Endothelial cell of umbilical vein (primary cell): ENCODE data around the gene PSMB5. TPM values are rescaled to one million over a fixed set of nuclear protein-coding genes. Genes with fewer than 3 reads are reported as not detected.

Source experiments
- BruUV-seq: library from RNA; stranded (reverse); fragments of 400-500 nt; replicated peaks from 2 replicates; lab custom pipeline; 2021; lab: Mats Ljungman, UMichigan
- CTCF ChIA-PET: fragments of 300-600, 350-600 bp; sonication (Branson Sonifier 250); formaldehyde crosslinking; loops from one replicate; lab custom pipeline; 2021; ENCODE audit warnings: antibody characterized with exemption, inconsistent platforms; lab: Charles Lee
- POLR2A ChIA-PET: fragments of 300-600, 350-600 bp; sonication (Branson Sonifier 250); formaldehyde crosslinking; loops from one replicate; lab custom pipeline; 2021; ENCODE audit warnings: antibody characterized with exemption, inconsistent platforms; lab: Charles Lee
- DNase-seq: peaks from one replicate; pipeline ENCODE4 v3.0.0-alpha.2; 2011; ENCODE audit warnings: low read depth, low spot score
- FAIRE-seq: peaks from 2 replicates; lab custom pipeline; 2011; peaks lifted over from hg19 to GRCh38; lab: Jason Lieb, UNC
- H2AFZ ChIP-seq: 2 replicates; pipeline ENCODE4 v1.6.0; 2012; ENCODE audit warnings: low read depth, low read length, control low read depth, inconsistent platforms
- H3K27ac ChIP-seq: 2 replicates; pipeline ENCODE4 v1.5.1; 2011; ENCODE audit warnings: low read depth, mild to moderate bottlenecking, control low read depth, low read length, moderate library complexity; ENCODE audit not compliant: insufficient read depth
- H3K27me3 ChIP-seq, 2 experiments: 2 replicates each; pipeline versions ENCODE4 v1.6.0 to v1.6.1; 2011; ENCODE audit warnings: low read length in 2 of 2, mixed read lengths in 1 of 2; ENCODE audit not compliant: control insufficient read depth in 2 of 2, insufficient read depth in 2 of 2
- H3K36me3 ChIP-seq, 2 experiments: 2 replicates in 1 of 2; 3 replicates in 1 of 2; pipeline ENCODE4 v1.5.1; 2011; ENCODE audit warnings: low read length in 2 of 2, mild to moderate bottlenecking in 1 of 2, moderate library complexity in 1 of 2; ENCODE audit not compliant: control insufficient read depth in 2 of 2, insufficient read depth in 2 of 2; ENCODE audit errors: extremely low read depth in 1 of 2
- H3K4me1 ChIP-seq: 3 replicates; pipeline ENCODE4 v1.5.1; 2011; ENCODE audit warnings: mild to moderate bottlenecking, low read length; ENCODE audit not compliant: control insufficient read depth, insufficient read depth; ENCODE audit errors: extremely low read depth
- H3K4me2 ChIP-seq: 2 replicates; pipeline ENCODE4 v1.6.1; 2011; ENCODE audit warnings: low read length, control low read depth, mixed read lengths; ENCODE audit not compliant: insufficient read depth
- H3K4me3 ChIP-seq, 3 experiments: fragments of 200-600 bp in 1 of 3; sonication (generic), shearing (Covaris generic) in 1 of 3; replicated peaks in 1 of 3; 2 replicates each; pipeline ENCODE4 v1.5.1; 2011 to 2016; ENCODE audit warnings: control low read depth in 3 of 3, low read length in 3 of 3, mild to moderate bottlenecking in 2 of 3, inconsistent platforms in 1 of 3, low read depth in 1 of 3, moderate library complexity in 1 of 3; ENCODE audit not compliant: insufficient read depth in 1 of 3
- H3K79me2 ChIP-seq: 2 replicates; pipeline ENCODE4 v1.6.0; 2012; ENCODE audit warnings: low read length, inconsistent platforms; ENCODE audit not compliant: control insufficient read depth, insufficient read depth
- H3K9ac ChIP-seq: replicated peaks from 2 replicates; pipeline ENCODE3; 2011; ENCODE audit warnings: low read length, control low read depth; ENCODE audit not compliant: insufficient read depth; ENCODE audit errors: extremely low read depth
- H3K9me1 ChIP-seq: replicated peaks from 3 replicates; pipeline ENCODE4 v1.6.0; 2011; ENCODE audit warnings: mild to moderate bottlenecking, low read length; ENCODE audit not compliant: control insufficient read depth, insufficient read depth; ENCODE audit errors: extremely low read depth
- H3K9me3 ChIP-seq: replicated peaks from 2 replicates; pipeline ENCODE4 v1.5.1; 2012; ENCODE audit warnings: low read length, inconsistent platforms; ENCODE audit not compliant: control insufficient read depth, insufficient read depth
- H4K20me1 ChIP-seq: replicated peaks from 2 replicates; pipeline ENCODE3; 2011; ENCODE audit warnings: mild to moderate bottlenecking, low read length; ENCODE audit not compliant: control insufficient read depth, insufficient read depth; ENCODE audit errors: extremely low read depth
- EZH2 ChIP-seq: IDR thresholded peaks from 2 replicates; pipeline ENCODE4 v1.6.1; 2012; ENCODE audit warnings: borderline replicate concordance, low read depth, mild to moderate bottlenecking, moderate library complexity, low read length, inconsistent platforms; ENCODE audit not compliant: severe bottlenecking
- FOS ChIP-seq: IDR thresholded peaks from 2 replicates; pipeline ENCODE4 v1.6.1; 2011; ENCODE audit warnings: mild to moderate bottlenecking, low read length, moderate library complexity, borderline replicate concordance; ENCODE audit not compliant: insufficient read depth
- GATA2 ChIP-seq: IDR thresholded peaks from 2 replicates; pipeline ENCODE4 v1.7.0; 2011; ENCODE audit warnings: low read depth, mild to moderate bottlenecking, moderate library complexity, mixed read lengths, low read length; ENCODE audit not compliant: insufficient read length, insufficient read depth
- JUN ChIP-seq: IDR thresholded peaks from 2 replicates; pipeline ENCODE4 v1.6.1; 2011; ENCODE audit warnings: borderline replicate concordance, low read depth; ENCODE audit not compliant: insufficient read length, insufficient read depth
- MYC ChIP-seq: IDR thresholded peaks from one replicate; pipeline ENCODE4 v1.6.1; 2011; ENCODE audit warnings: mild to moderate bottlenecking, low read depth, low read length
- POLR2A ChIP-seq: IDR thresholded peaks from 2 replicates; pipeline ENCODE4 v1.6.1; 2012; ENCODE audit warnings: low read depth, mild to moderate bottlenecking, control low read depth, low read length
- POLR2AphosphoS5 ChIP-seq: IDR thresholded peaks from 2 replicates; pipeline ENCODE4 v1.6.1; 2012; ENCODE audit warnings: low read depth, mild to moderate bottlenecking, control low read depth, low read length, moderate library complexity; ENCODE audit not compliant: insufficient read depth
- dilution Hi-C: fragments of 300-500 bp; cut with MboI; formaldehyde crosslinking; loops from one replicate; pipeline ENCODE4 v1.15.0; 2019; ENCODE audit warnings: low sequenced_read_pairs; ENCODE audit not compliant: extremely low pct_ligation_motif_present
- intact Hi-C: fragments of 100-400 bp; cut with micrococcal nuclease; formaldehyde crosslinking; loops from one replicate; pipeline ENCODE4 v1.10.0; 2022
- polyA plus RNA-seq, 4 experiments: library from polyadenylated mRNA; depleted of rRNA in 3 of 4; stranded (reverse) in 3 of 4; unstranded in 1 of 4; fragments of >200 nt; gene quantifications; 2 replicates each; pipeline versions ENCODE4 v1.2.1 to v1.2.3, GENCODE V29; 2011 to 2012; ENCODE audit warnings: missing spikeins in 1 of 4
- total RNA-seq: library from RNA; stranded (reverse); gene quantifications from 2 replicates; pipeline ENCODE4 v1.2.3, GENCODE V29; 2021
- TF ChIP-seq, protein P1 (sequence below): IDR thresholded peaks from 2 replicates; pipeline ENCODE4 v1.6.1; 2011; ENCODE audit not compliant: insufficient read depth, insufficient read length
- TF ChIP-seq, protein P2 (sequence below), 2 donors: IDR thresholded peaks; 1 replicate in 1 of 2; 2 replicates in 1 of 2; pipeline ENCODE4 v1.5.1; 2011; ENCODE audit warnings: low read length in 2 of 2, mild to moderate bottlenecking in 2 of 2, moderate library complexity in 2 of 2, control low read depth in 1 of 2, inconsistent platforms in 1 of 2, low read depth in 1 of 2; ENCODE audit not compliant: insufficient read depth in 1 of 2; ENCODE audit errors: extremely low read depth in 1 of 2

Gene PSMB5
- total and polyA plus RNA-seq, 2 donors (not counting 3 experiments of a cell fraction or from before 2014, with no cell fraction given): 236 to 464 TPM

DNA sequence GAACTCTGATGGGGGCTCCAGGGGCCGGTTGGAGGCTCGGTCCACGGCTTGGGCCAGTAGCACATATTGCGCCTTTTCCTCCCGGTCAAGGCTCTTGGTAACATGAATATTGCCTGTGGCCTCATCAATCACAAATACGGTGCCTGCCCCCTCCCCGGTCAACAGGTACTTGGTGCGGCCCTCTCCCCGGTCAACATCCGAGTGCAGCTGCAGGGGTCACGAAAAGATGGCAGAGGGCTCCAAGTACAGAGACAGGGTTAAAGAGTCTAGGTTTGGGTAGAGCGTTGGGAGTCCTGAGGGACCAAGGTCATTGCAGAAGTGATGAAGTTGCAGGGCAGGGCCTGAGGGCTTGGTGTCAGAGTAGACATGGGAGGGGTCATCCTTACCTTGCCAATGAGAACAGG, 20.4 kb upstream of the PSMB5 start:
- Histone ChIP-seq H3K9me1 (no peaks in the 10 kb centered on the region), H3K4me2 (no peak overlapping the region)
- intact Hi-C loops: loop anchor here (5.0 to 10.0 kb wide), 2 partner anchors 128 to 230 kb away; partner anchors contain the start of genes MRPL52 and PRMT5

More for the DNA sequence above, 20.4 kb upstream of the PSMB5 start:
- no peak overlapping the region for H2AFZ ChIP-seq
- H3K27ac ChIP-seq: no peak overlapping the region
- no peak for TF ChIP-seq EZH2
- no peak for TF ChIP-seq POLR2A
- no peak for TF ChIP-seq JUN
- no peak for TF ChIP-seq GATA2
- TF ChIP-seq MYC: no peak
- TF ChIP-seq, protein P1, sequence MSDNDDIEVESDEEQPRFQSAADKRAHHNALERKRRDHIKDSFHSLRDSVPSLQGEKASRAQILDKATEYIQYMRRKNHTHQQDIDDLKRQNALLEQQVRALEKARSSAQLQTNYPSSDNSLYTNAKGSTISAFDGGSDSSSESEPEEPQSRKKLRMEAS: no peak
- no peak for TF ChIP-seq FOS
- TF ChIP-seq POLR2AphosphoS5: no peak
- TF ChIP-seq, protein P2, sequence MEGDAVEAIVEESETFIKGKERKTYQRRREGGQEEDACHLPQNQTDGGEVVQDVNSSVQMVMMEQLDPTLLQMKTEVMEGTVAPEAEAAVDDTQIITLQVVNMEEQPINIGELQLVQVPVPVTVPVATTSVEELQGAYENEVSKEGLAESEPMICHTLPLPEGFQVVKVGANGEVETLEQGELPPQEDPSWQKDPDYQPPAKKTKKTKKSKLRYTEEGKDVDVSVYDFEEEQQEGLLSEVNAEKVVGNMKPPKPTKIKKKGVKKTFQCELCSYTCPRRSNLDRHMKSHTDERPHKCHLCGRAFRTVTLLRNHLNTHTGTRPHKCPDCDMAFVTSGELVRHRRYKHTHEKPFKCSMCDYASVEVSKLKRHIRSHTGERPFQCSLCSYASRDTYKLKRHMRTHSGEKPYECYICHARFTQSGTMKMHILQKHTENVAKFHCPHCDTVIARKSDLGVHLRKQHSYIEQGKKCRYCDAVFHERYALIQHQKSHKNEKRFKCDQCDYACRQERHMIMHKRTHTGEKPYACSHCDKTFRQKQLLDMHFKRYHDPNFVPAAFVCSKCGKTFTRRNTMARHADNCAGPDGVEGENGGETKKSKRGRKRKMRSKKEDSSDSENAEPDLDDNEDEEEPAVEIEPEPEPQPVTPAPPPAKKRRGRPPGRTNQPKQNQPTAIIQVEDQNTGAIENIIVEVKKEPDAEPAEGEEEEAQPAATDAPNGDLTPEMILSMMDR (IDR thresholded peaks at IDR 0.05; ENCODE audit: extremely low read depth in 1 of 2, insufficient read depth in 1 of 2, low read depth in 1 of 2, low read length in 2 of 2): no peak
- FAIRE-seq: no peak
- H3K4me3 ChIP-seq: no peak overlapping the region
- CTCF ChIA-PET: interaction anchor here (0.9 to 13.4 kb wide), 7 partner anchors 8 to 82 kb away, joined by 3 to 1071 read pairs (median 4); partner anchors contain the start of gene AJUBA
- peaks cover 12% of the 10 kb centered on the region for H3K4me1 ChIP-seq
- H3K27me3 ChIP-seq: no peaks in the 10 kb centered on the region
- no peaks in the 10 kb centered on the region for H3K79me2 ChIP-seq
- no peaks in the 10 kb centered on the region for H4K20me1 ChIP-seq
- no peak overlapping the region for H3K9ac ChIP-seq
- dilution Hi-C loops: no loop called here
- no peak for DNase-seq
- peaks cover 6 to 20% of the 10 kb centered on the region in 2 experiments for H3K36me3 ChIP-seq
- H3K9me3 ChIP-seq: no peaks in the 10 kb centered on the region
- no TSS peak for BruUV-seq
- POLR2A ChIA-PET: interaction anchor here (1.1 to 1.8 kb wide), 2 partner anchors 9 to 69 kb away, joined by 4 to 5 read pairs; no protein-coding TSS in a partner anchor
